Measurements from ENCODE around the gene GALNT18. TPM values are rescaled to one million over a fixed set of nuclear protein-coding genes. Genes with fewer than 3 reads are reported as not detected.

The GALNT18 gene
- total RNA-seq, 2 experiments from 2014 or later: 6.8 to 7.4 TPM

DNA sequence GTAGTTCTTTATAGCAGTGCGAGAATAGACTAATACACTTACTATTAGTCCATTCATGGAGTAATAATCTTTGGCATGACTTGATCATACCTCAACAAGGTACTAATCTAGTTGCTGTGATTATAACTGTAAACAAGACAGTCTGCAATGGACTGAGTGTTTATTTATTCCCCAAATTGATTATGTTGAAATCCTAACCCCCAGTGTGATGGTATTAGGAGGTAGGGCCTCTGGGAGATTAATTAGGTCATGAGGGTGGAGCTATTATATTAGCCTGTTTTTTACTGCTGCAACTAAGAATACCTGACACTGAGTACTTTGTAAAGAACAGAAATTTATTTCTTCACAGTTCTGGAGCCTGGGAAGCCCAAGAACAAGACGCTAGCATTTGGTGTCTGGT, 237.8 kb downstream of the GALNT18 start:
- no peak overlapping the region for H3K4me3 Mint-ChIP-seq
- TF ChIP-seq, protein P1, sequence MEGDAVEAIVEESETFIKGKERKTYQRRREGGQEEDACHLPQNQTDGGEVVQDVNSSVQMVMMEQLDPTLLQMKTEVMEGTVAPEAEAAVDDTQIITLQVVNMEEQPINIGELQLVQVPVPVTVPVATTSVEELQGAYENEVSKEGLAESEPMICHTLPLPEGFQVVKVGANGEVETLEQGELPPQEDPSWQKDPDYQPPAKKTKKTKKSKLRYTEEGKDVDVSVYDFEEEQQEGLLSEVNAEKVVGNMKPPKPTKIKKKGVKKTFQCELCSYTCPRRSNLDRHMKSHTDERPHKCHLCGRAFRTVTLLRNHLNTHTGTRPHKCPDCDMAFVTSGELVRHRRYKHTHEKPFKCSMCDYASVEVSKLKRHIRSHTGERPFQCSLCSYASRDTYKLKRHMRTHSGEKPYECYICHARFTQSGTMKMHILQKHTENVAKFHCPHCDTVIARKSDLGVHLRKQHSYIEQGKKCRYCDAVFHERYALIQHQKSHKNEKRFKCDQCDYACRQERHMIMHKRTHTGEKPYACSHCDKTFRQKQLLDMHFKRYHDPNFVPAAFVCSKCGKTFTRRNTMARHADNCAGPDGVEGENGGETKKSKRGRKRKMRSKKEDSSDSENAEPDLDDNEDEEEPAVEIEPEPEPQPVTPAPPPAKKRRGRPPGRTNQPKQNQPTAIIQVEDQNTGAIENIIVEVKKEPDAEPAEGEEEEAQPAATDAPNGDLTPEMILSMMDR (IDR thresholded peaks at IDR 0.05): no peak
- ATAC-seq (no peak), DNase-seq (no peak)
- no peaks in the 10 kb centered on the region for H3K4me1 Mint-ChIP-seq (ENCODE audit: low read depth)
- no peak overlapping the region for H3K27ac Mint-ChIP-seq
- no peaks in the 10 kb centered on the region for H3K9me3 Mint-ChIP-seq
- intact Hi-C loops (cut with micrococcal nuclease): no loop called here
- POLR2A ChIA-PET: no interaction called here
- CTCF ChIA-PET: no interaction called here
- no peaks in the 10 kb centered on the region for H3K27me3 Mint-ChIP-seq
- no peaks in the 10 kb centered on the region for H3K36me3 Mint-ChIP-seq (ENCODE audit: low read depth)

DNA sequence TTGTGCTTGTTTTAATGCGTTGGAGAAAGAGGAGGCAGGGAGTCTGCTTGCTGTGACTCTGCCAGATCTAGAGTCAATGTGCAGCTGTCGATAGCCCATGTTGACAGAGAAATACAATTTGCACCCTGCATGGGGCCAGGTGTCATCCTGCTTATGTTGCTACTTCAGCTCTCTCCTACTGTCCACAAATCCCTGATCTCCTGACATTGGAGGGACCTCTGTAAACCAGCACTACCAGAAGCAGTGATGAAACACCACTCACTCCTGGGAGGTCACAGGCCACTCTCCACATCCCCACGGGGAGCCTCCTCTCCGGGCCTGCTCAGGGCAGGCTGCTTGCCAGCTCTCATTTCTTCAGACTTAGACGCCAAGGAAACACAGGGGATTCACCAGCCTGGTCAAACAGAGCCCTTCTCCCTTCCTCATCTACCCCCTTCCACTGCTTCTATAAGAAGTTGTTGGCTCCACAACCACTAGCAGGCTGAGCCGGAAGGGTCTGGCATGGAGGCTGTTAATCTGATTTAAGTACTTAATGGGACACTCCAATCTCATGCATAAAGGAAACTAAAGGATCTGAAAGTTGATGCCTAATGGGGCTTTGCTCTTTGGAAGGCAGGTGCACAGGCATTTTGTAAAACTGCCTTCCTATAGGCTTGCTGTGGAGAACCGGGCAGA, 238.8 kb downstream of the GALNT18 start:
- no peaks in the 10 kb centered on the region for H3K36me3 Mint-ChIP-seq (ENCODE audit: low read depth)
- no peaks in the 10 kb centered on the region for H3K27me3 Mint-ChIP-seq
- DNase-seq (no peak), ATAC-seq (no peak)
- POLR2A ChIA-PET: no interaction called here
- H3K9me3 Mint-ChIP-seq: no peaks in the 10 kb centered on the region
- TF ChIP-seq, protein P1 (IDR thresholded peaks at IDR 0.05): no peak
- H3K4me1 Mint-ChIP-seq (ENCODE audit: low read depth): no peaks in the 10 kb centered on the region
- no peak overlapping the region for H3K4me3 Mint-ChIP-seq
- H3K27ac Mint-ChIP-seq: no peak overlapping the region
- CTCF ChIA-PET: no interaction called here
- intact Hi-C loops (cut with micrococcal nuclease): no loop called here

DNA sequence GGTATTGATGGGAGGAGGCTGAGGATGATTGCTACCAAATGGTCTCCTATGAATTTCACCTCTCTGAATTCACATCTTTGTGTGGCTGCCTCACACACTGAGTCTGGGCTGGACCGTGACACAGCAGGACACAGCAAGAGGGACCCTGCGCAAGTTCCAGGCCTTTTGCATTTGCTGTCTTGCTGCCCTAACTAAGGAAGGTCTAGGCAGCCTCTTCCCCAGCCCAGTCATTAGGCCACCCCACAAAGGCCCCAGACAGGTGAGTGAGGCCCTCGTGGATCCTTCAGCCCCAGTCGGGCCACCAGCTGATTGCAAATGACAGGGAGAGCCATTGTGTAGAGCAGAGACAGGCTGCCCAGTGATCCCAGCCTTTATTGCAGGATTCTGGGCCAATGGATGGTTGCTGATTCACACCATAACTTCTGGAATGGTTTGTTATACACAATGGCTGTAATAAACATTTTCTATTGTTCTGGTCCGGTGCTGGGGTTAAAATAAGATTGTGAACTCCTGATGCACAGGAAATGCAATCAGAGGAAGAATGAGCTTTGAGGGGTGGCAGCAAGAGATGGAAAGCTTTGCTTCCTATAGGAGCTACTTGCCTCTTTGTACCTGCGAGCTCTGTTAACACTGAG, 240.2 kb downstream of the GALNT18 start:
- Mint-ChIP-seq H3K36me3 (ENCODE audit: low read depth) (no peaks in the 10 kb centered on the region), H3K4me1 (ENCODE audit: low read depth) (no peaks in the 10 kb centered on the region), H3K27me3 (no peaks in the 10 kb centered on the region), H3K9me3 (no peaks in the 10 kb centered on the region), H3K4me3 (no peak overlapping the region), H3K27ac (no peak overlapping the region)
- intact Hi-C loops (cut with micrococcal nuclease): no loop called here
- ChIA-PET POLR2A (no interaction called here), CTCF (no interaction called here)
- no peak for DNase-seq
- TF ChIP-seq, protein P1 (IDR thresholded peaks at IDR 0.05): no peak
- no peak for ATAC-seq

DNA sequence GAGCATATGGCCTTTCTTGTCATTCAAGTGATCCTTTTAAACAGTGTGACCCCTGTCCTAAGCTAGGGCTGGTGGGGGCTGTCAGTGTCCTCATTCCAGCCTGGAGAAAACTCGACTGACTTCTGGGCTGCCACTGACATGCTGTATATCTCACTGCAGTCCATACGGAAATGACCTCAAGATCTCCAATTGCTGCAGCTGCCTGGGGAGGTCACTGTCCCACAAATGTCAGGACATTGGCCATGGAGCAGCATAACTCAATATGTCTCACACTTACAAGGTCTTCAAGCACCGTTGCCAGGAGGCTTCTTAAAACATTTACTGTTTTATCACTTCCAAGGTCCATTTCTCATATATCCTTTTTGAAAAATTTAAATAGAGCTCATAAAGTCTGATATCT, 240.9 kb downstream of the GALNT18 start:
- POLR2A ChIA-PET: no interaction called here
- Mint-ChIP-seq H3K4me3 (no peak overlapping the region), H3K36me3 (ENCODE audit: low read depth) (no peaks in the 10 kb centered on the region), H3K27ac (no peak overlapping the region), H3K4me1 (ENCODE audit: low read depth) (no peaks in the 10 kb centered on the region), H3K9me3 (no peaks in the 10 kb centered on the region), H3K27me3 (no peaks in the 10 kb centered on the region)
- TF ChIP-seq, protein P1 (IDR thresholded peaks at IDR 0.05): no peak
- no peak for ATAC-seq
- intact Hi-C loops (cut with micrococcal nuclease): no loop called here
- no peak for DNase-seq
- CTCF ChIA-PET: no interaction called here

DNA sequence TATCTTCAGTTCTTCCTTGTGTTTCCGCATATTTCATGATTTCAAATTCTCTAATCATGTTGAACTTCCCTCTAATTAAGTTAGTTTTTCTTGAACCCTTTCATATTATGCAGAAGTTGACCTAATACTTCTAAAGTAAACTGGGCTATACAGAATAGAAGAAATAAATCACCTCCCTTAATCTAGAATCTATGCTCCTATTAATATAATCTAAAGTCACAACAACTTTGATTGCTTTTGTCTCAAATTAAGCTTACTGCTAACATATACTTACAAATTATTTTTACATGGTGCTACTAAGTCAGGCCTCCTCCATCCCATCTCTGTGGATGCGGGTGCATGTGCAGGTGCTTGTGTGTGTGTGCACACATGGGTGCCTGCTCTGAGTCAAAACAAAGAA, 241.5 kb downstream of the GALNT18 start:
- intact Hi-C loops (cut with micrococcal nuclease): no loop called here
- Mint-ChIP-seq H3K36me3 (ENCODE audit: low read depth) (no peaks in the 10 kb centered on the region), H3K27me3 (no peaks in the 10 kb centered on the region), H3K27ac (no peak overlapping the region), H3K4me3 (no peak overlapping the region), H3K9me3 (no peaks in the 10 kb centered on the region), H3K4me1 (ENCODE audit: low read depth) (no peaks in the 10 kb centered on the region)
- ChIA-PET CTCF (no interaction called here), POLR2A (no interaction called here)
- DNase-seq: no peak
- TF ChIP-seq, protein P1 (IDR thresholded peaks at IDR 0.05): no peak
- ATAC-seq: no peak
